Measurements from ENCODE around the gene IPMK.
A peak's percentile ranks its signal among the peaks of the same experiment; 100 is the strongest.

Gene IPMK

DNA sequence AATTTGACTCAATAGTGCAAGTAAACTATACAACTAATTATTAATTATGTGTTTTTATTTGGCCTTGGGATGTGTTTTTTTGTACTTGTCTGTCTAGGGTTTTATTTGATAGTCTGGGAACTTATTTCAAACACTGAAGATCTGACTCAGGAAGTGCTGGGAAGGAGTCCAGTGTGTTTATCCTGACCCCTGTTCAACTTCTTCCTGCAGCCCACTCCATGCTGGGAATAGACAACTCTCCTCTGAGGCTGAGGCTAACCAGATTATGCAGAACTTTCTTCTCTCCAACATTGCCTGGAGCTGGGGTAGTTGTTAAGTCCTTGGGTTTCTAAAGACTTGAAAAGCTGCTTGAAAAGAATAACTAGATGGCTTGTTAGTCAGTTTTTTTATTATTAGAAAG lies 8.2 kb upstream of the IPMK start:
- TF ChIP-seq, protein P1, sequence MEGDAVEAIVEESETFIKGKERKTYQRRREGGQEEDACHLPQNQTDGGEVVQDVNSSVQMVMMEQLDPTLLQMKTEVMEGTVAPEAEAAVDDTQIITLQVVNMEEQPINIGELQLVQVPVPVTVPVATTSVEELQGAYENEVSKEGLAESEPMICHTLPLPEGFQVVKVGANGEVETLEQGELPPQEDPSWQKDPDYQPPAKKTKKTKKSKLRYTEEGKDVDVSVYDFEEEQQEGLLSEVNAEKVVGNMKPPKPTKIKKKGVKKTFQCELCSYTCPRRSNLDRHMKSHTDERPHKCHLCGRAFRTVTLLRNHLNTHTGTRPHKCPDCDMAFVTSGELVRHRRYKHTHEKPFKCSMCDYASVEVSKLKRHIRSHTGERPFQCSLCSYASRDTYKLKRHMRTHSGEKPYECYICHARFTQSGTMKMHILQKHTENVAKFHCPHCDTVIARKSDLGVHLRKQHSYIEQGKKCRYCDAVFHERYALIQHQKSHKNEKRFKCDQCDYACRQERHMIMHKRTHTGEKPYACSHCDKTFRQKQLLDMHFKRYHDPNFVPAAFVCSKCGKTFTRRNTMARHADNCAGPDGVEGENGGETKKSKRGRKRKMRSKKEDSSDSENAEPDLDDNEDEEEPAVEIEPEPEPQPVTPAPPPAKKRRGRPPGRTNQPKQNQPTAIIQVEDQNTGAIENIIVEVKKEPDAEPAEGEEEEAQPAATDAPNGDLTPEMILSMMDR (IDR thresholded peaks at IDR 0.05; ENCODE audit: low read depth, low read length, poor library complexity, severe bottlenecking): no peak
- Histone ChIP-seq H3K27ac (ENCODE audit: low read depth, low read length) (no peak overlapping the region), H3F3A (ENCODE audit: control insufficient read depth, insufficient read depth) (no peaks in the 10 kb centered on the region), H3K27me3 (ENCODE audit: control insufficient read depth, low read length) (no peaks in the 10 kb centered on the region), H3K9me3 (ENCODE audit: control insufficient read depth, insufficient read depth, low read length) (no peaks in the 10 kb centered on the region), H3K9me2 (replicated peaks; ENCODE audit: control insufficient read depth, low read length) (no peaks in the 10 kb centered on the region), H3K36me3 (ENCODE audit: control insufficient read depth, low read length) (peaks cover 50% of the 10 kb centered on the region), H3K4me3 (ENCODE audit: low read length) (no peak overlapping the region), H4K20me1 (ENCODE audit: control insufficient read depth, insufficient read depth, low read depth, low read length) (0 out of 2 replicates have a peak, but pooled peaks cover 5% of the 10 kb centered on the region), H3K79me2 (ENCODE audit: control insufficient read depth, low read length) (peaks cover 66% of the 10 kb centered on the region), H3K4me2 (ENCODE audit: low read length) (no peak overlapping the region), H3K4me1 (ENCODE audit: control insufficient read depth, low read length) (peaks cover 7% of the 10 kb centered on the region)

DNA sequence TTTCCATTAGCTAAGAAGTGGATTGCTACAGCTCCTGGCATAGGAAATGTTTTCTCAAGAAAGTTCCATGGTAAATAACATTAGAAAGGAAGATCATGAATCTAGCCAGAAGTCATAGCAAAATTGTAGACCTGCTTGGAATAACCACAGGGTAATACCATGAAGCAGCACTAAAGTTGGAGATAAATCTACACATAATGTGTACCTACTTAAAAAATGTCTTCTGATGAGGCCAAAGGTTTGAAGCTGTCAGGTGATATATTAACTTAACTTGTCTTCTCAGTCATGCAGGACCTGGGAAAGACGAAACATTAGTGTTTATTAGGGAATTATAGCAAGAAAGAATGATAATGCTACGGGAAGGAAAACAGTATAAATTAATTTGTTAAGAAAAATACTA lies 7.6 kb upstream of the IPMK start:
- no peaks in the 10 kb centered on the region for H3F3A ChIP-seq (ENCODE audit: control insufficient read depth, insufficient read depth)
- H3K36me3 ChIP-seq (ENCODE audit: control insufficient read depth, low read length): peaks cover 44% of the 10 kb centered on the region
- no peak overlapping the region for H3K4me2 ChIP-seq (ENCODE audit: low read length)
- H3K79me2 ChIP-seq (ENCODE audit: control insufficient read depth, low read length): peaks cover 66% of the 10 kb centered on the region
- no peak overlapping the region for H3K4me3 ChIP-seq (ENCODE audit: low read length)
- no peak overlapping the region for H3K27ac ChIP-seq (ENCODE audit: low read depth, low read length)
- no peaks in the 10 kb centered on the region for H3K9me2 ChIP-seq (replicated peaks; ENCODE audit: control insufficient read depth, low read length)
- peaks cover 9% of the 10 kb centered on the region for H3K4me1 ChIP-seq (ENCODE audit: control insufficient read depth, low read length)
- peaks cover 10% of the 10 kb centered on the region; the same call in 1 of the 2 replicates for H4K20me1 ChIP-seq (ENCODE audit: control insufficient read depth, insufficient read depth, low read depth, low read length)
- no peaks in the 10 kb centered on the region for H3K27me3 ChIP-seq (ENCODE audit: control insufficient read depth, low read length)
- TF ChIP-seq, protein P1 (IDR thresholded peaks at IDR 0.05; ENCODE audit: low read depth, low read length, poor library complexity, severe bottlenecking): no peak
- TF ChIP-seq EZH2phosphoT487 (IDR thresholded peaks at IDR 0.05; ENCODE audit: borderline replicate concordance, low read length): no peak
- no peaks in the 10 kb centered on the region for H3K9me3 ChIP-seq (ENCODE audit: control insufficient read depth, insufficient read depth, low read length)

DNA sequence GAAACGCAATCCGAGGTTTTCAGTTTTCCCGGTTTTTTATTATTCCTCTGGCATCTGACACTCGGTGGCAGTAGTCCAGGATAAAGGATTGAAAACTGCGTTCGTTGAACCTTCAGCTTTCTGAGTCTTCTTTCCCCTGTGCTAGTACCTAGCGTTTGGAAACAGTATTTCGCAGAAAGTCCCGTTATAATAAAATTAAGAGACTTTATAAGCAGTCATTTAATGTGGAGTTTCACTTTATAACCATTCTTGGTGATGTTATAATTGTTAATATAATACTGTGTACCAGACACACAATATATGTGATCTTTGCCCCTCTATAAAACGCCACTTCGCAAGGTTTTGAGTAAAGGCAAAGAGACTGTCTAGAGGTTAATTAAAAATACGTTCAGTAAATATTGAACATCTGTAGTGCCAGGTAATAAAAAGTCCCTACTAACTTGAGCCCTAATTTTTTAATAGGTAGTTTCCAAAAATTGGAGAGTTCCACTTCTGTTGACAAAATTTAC lies 2.1 kb upstream of the IPMK start:
- H3K4me3 ChIP-seq (ENCODE audit: low read length): peak overlapping the region; percentile 85
- H3K4me1 ChIP-seq (ENCODE audit: control insufficient read depth, low read length): peaks cover 17% of the 10 kb centered on the region
- H3K27ac ChIP-seq (ENCODE audit: low read depth, low read length): peak overlapping the region; percentile 68
- TF ChIP-seq EZH2phosphoT487 (IDR thresholded peaks at IDR 0.05; ENCODE audit: borderline replicate concordance, low read length): no peak
- TF ChIP-seq, protein P1 (IDR thresholded peaks at IDR 0.05; ENCODE audit: low read depth, low read length, poor library complexity, severe bottlenecking): no peak
- peaks cover 13% of the 10 kb centered on the region for H4K20me1 ChIP-seq (ENCODE audit: control insufficient read depth, insufficient read depth, low read depth, low read length)
- H3K79me2 ChIP-seq (ENCODE audit: control insufficient read depth, low read length): peaks cover 83% of the 10 kb centered on the region
- peaks cover 13% of the 10 kb centered on the region for H3F3A ChIP-seq (ENCODE audit: control insufficient read depth, insufficient read depth)
- H3K9me2 ChIP-seq (replicated peaks; ENCODE audit: control insufficient read depth, low read length): no peaks in the 10 kb centered on the region
- H3K4me2 ChIP-seq (ENCODE audit: low read length): peak overlapping the region; percentile 80
- H3K36me3 ChIP-seq (ENCODE audit: control insufficient read depth, low read length): peaks cover 22% of the 10 kb centered on the region; the same call in 1 of the 2 replicates
- no peaks in the 10 kb centered on the region for H3K9me3 ChIP-seq (ENCODE audit: control insufficient read depth, insufficient read depth, low read length)
- H3K27me3 ChIP-seq (ENCODE audit: control insufficient read depth, low read length): no peaks in the 10 kb centered on the region

Data from DOHH2 (cell line).